Right lobe of liver (tissue), 4 donors: ENCODE measurements around the gene CPD.

Experiments used
- POLR2A ChIP-seq: fragments of 450-650 bp; IDR thresholded peaks from one replicate; pipeline ENCODE4 v1.6.1; 2017; ENCODE audit warnings: antibody characterized with exemption, mild to moderate bottlenecking
- TF ChIP-seq, protein P1 (sequence below), 4 donors: fragments of 200-600 bp in 3 of 4; fragments of 450-650 bp in 1 of 4; IDR thresholded peaks; one replicate each; pipeline versions ENCODE4 v1.5.1 to v1.8.0; 2016 to 2022; ENCODE audit warnings: antibody characterized with exemption in 4 of 4, mild to moderate bottlenecking in 2 of 4
- donor health status: DM: no; HTN: no; CAD: no.
- donor health status: DM: no; HTN: no; CAD: no.
- donor health status: DM: no; HTN: yes; CAD: no.

DNA sequence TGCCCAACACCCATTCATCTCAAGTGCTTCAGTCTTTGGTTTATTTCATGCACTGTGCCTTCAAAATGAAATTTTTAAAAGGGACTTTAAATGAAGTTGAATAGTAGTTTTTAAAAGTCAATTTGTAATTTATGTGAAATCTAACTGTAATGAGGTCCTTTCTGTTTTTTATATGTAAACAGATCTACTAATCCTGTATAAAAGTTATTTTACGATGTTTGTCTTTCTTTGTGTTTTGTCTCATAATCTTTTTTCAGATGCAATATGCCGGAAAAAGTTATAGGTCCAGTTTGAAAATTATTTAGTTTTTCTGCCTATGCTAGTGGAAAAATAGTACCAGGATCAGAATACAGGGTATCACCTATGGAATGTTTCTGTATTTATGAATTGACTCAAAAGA, 89.7 kb downstream of the CPD start:
- TF ChIP-seq, protein P1, sequence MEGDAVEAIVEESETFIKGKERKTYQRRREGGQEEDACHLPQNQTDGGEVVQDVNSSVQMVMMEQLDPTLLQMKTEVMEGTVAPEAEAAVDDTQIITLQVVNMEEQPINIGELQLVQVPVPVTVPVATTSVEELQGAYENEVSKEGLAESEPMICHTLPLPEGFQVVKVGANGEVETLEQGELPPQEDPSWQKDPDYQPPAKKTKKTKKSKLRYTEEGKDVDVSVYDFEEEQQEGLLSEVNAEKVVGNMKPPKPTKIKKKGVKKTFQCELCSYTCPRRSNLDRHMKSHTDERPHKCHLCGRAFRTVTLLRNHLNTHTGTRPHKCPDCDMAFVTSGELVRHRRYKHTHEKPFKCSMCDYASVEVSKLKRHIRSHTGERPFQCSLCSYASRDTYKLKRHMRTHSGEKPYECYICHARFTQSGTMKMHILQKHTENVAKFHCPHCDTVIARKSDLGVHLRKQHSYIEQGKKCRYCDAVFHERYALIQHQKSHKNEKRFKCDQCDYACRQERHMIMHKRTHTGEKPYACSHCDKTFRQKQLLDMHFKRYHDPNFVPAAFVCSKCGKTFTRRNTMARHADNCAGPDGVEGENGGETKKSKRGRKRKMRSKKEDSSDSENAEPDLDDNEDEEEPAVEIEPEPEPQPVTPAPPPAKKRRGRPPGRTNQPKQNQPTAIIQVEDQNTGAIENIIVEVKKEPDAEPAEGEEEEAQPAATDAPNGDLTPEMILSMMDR (IDR thresholded peaks at IDR 0.05), result no peak
- no peak for TF ChIP-seq POLR2A
